ENCODE results near the gene PAPPA2.
"Not testable (repeated sequence)": the region's sequence is repeated elsewhere in the genome, so short reads cannot be mapped to it uniquely, and the experiment has no call there.

Gene PAPPA2

GRCh38 chr1:176556288-176556687 is 93.3 kb downstream of the PAPPA2 start:
- no peak for DNase-seq

- no peak for DNase-seq
These were observed 94.7 kb downstream of the PAPPA2 start for GRCh38 chr1:176557543-176558258.

- no peak for DNase-seq
These were observed 95.6 kb downstream of the PAPPA2 start for GRCh38 chr1:176558561-176558960.

GRCh38 chr1:176559474-176559873 is 96.5 kb downstream of the PAPPA2 start:
- no peak for DNase-seq

GRCh38 chr1:176559878-176560277 is 96.9 kb downstream of the PAPPA2 start:
- DNase-seq, result peak; percentile 50 to 58

- no peak for DNase-seq
These were observed 97.7 kb downstream of the PAPPA2 start for GRCh38 chr1:176560681-176561080.

- DNase-seq, result not testable (repeated sequence)
These were observed 98.8 kb downstream of the PAPPA2 start for GRCh38 chr1:176561761-176562160.

GRCh38 chr1:176566004-176566975 is 103.3 kb downstream of the PAPPA2 start:
- DNase-seq, result no peak

- DNase-seq, result no peak
These were observed 104.3 kb downstream of the PAPPA2 start for GRCh38 chr1:176567190-176567794.

GRCh38 chr1:176568185-176568584 is 105.2 kb downstream of the PAPPA2 start:
- DNase-seq, result no peak

- no peak for DNase-seq
These were observed 111.8 kb downstream of the PAPPA2 start for GRCh38 chr1:176574756-176575155.

GRCh38 chr1:176575991-176576390 is 113.0 kb downstream of the PAPPA2 start:
- DNase-seq, result no peak

GRCh38 chr1:176576670-176577069 is 113.7 kb downstream of the PAPPA2 start:
- DNase-seq, result no peak

- DNase-seq, result no peak
These were observed 114.7 kb downstream of the PAPPA2 start for GRCh38 chr1:176577646-176578197.

GRCh38 chr1:176579087-176579486 is 116.1 kb downstream of the PAPPA2 start:
- no peak for DNase-seq

- no peak for DNase-seq
These were observed 132.2 kb downstream of the PAPPA2 start for GRCh38 chr1:176595217-176595616.

GRCh38 chr1:176601348-176601747 is 138.4 kb downstream of the PAPPA2 start:
- DNase-seq, result no peak

- no peak for DNase-seq
These were observed 139.5 kb downstream of the PAPPA2 start for GRCh38 chr1:176602388-176603004.

GRCh38 chr1:176603696-176604095 is 140.7 kb downstream of the PAPPA2 start:
- no peak for DNase-seq

GRCh38 chr1:176604461-176604860 is 141.5 kb downstream of the PAPPA2 start:
- no peak for DNase-seq

- DNase-seq, result no peak
These were observed 142.2 kb downstream of the PAPPA2 start for GRCh38 chr1:176605176-176605575.

- DNase-seq, result no peak
These were observed 146.8 kb downstream of the PAPPA2 start for GRCh38 chr1:176609556-176610408.

All from Kasumi-1 (cell line).